Measurements from ENCODE around the gene TLK1.
"Not testable (repeated sequence)": the region's sequence is repeated elsewhere in the genome, so short reads cannot be mapped to it uniquely, and the experiment has no call there.

The TLK1 gene

GRCh38 chr2:171139860-171140259, 20.8 kb downstream of the TLK1 start:
- no peak for DNase-seq

- DNase-seq: no peak
Measured at GRCh38 chr2:171136024-171136423, 24.7 kb downstream of the TLK1 start.

DNA sequence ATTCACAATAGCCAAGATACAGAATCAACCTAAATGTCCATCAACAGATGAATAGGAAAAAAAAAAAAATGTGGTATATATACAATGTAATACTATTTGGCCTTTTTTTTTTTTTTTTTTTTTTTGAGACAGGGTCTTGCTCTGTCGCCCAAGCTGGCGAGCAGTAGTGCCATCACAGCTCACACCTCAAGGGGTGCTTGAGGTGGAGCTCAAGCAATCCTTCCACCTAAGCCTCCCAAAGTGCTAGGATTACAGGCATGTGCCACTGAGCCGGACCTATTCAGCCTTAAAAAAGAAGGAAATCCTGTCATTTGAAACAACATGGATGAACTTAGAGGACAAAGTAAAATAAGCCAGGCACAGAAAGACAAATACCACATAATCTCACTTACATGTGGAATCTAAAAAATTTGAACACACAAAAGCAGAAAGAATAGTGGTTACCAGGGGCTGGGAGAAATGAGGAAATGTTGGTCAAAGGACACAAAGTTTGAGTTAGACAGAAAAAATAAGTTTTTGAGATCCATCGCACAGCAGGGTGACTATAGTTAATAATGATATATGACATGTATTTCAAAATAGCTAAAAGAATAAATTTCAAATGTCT, 26.0 kb downstream of the TLK1 start:
- DNase-seq: no peak

DNA sequence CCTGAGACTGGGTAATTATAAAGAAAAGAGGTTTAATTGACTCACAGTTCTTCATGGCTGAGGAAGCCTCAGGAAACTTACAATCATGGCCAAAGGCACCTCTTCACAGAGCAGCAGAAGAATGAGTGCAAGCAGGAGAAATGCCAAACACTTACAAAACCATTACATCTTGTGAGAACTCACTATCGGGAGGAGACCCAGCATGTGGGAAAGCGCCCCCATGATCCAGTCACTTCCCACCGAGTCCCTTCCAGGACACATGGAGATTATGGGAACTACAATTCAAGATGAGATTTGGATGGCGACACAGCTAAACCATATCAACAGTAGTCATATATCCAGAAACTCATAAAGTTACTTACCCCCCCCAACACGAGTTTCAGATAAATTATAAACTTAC, 28.6 kb downstream of the TLK1 start:
- no peak for DNase-seq

DNA sequence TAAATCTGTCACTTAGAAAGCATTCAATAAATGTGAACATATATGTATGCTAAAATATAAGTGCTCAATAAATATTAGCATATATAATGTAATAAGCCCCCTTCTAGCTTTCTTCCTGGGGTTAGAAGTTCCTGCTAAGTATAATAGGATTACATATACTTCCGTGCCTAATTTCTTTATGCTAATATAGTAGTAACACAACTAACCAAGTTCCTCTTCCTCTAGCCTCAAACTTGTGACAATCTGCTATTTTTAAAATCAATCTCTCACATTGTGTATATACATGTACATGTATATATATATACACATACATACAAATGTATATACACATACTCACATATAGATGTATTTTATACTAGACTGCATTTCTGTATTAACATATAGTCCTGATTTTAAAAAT, 32.2 kb downstream of the TLK1 start:
- no peak for DNase-seq

DNA sequence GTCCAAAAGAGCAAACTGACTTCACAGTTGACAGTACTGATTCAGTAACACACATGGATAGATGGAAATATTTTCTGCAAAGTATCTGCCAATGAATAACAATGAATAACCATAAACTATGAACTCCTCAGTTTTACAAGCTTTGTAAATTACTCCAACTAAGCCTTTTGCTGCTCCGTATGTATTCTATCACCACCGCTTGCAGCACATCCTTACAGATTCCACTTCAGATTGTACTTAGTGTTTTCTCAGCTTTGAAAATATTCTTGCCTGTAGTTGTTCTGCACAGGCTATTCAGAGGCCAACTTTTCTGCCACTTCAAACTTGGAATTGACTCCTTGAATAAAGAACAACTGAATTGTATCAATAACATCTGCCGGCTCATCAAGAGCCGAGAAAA, 36.2 kb downstream of the TLK1 start:
- DNase-seq: no peak

GRCh38 chr2:171109571-171109970, 51.1 kb downstream of the TLK1 start:
- DNase-seq: no peak

- no peak for DNase-seq
Measured at GRCh38 chr2:171109020-171109419, 51.7 kb downstream of the TLK1 start.

GRCh38 chr2:171107803-171108202, 52.9 kb downstream of the TLK1 start:
- DNase-seq: no peak

DNA sequence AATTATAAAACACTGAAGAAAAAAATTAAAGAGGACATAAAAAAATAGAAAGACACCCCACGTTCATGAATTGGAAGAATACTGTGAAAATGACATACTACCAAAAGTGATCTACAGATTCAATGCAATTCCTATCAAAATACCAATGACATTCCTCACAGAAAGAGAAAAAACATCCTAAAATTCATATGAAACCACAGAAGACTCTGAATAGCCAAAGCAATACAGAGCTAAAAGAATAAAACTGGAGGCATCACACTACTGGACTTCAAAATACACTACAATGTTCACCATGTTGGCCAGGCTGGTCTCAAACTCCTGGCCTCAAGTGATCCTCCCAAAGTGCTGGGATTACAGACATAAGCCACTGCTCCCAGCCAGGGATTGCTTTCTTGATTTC, 56.3 kb downstream of the TLK1 start:
- DNase-seq: no peak

GRCh38 chr2:171102802-171103201, 57.9 kb downstream of the TLK1 start:
- no peak for DNase-seq

- DNase-seq: no peak
Measured at GRCh38 chr2:171100370-171100769, 60.3 kb downstream of the TLK1 start.

DNA sequence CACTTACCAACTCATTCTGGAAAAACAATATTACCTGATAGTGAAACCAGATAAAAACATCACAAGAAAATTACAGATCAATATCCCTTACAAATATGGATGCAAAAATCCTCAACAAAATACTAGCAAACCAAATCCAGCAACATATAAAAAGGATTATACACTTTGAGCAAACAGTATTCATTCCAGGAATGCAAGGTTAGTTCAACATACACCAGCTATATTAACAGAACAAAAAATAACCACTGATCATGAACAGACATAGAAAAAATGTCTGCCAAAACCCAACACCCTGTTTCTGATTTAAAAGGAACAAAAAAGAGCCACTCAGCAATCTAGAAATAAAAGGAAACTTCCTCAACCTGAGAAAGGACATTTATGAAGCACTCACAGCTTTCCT, 62.1 kb downstream of the TLK1 start:
- no peak for DNase-seq

DNA sequence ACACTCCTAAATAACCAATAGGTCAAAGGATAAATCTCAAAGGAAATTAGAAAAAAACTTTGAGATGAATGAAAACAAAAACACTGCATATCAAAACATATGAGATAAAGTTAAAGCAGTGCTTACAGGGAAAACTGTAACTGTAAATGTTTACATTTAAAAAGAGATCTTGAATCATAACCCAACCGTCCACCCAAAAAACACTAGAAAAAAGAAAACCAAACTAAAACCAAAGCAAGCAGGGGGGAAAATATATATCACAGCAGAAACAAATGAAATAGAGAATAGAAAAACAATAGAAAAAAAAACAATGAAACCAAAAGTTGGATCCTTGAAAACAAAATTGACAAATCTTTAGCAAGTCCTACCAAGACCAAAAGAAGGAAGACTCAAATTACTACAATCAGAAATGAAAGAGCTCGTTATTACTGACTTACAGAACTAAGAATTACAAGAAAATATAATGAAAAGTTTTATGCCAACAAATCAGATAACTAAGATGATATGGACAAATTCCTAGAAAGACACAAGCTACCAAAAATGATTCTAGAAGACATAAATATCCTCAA, 65.6 kb downstream of the TLK1 start:
- DNase-seq: no peak

DNA sequence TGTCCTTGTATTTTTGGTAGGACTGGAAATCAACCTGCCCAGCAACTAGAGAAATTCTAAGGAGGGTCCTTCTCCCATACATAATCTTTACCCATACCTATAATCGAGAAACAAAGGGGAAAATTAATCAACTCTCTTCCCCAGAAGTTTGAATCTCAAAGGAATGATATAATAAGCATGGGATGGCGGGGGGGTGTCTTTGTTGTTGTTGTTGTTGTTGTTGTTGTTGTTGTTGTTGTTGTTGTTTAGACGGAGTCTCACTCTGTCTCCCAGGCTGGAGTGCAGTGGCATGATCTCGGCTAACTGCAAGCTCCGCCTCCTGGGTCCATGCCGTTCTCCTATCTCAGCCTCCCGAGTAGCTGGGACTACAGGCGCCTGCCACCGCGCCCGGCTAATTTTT, 69.2 kb downstream of the TLK1 start:
- DNase-seq: not testable (repeated sequence)

DNA sequence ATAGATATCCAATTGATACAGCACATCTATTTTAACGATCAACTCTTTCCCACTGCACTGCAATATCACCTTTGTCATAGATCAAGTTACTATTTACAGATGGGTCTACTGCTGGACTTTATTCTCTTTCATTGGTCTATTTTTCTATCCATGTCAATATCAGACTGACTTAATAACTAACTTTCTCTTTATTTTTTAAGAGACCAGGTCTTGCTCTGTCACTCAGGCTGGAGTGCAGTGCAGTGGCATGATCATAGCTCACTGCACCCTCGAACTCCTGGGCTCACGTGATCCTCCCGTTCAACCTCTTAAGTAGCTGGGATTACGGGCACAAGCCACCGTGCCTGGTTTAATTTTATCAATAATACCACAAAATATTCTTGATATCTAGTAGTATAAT, 71.2 kb downstream of the TLK1 start:
- no peak for DNase-seq

- DNase-seq: no peak
Measured at GRCh38 chr2:171088057-171088834, 72.4 kb downstream of the TLK1 start.

DNA sequence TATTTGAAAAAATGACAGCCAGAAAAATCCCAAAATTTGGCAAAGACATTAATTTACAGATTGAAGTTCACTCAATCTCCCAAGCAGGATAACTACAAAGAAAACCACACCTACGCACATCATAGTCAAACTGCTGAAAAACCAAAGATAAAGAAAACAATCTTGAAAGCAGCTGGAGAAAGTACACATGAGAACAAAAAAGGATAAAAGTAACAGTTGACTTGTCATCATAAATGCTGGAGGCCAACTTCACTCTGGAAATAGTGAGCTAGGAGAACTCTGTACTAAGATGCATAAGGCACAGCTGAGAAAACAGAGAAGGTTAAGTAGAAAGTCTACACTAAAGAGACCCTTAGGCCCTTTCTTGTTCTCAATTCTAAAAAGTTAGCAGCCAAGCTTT, 73.1 kb downstream of the TLK1 start:
- no peak for DNase-seq

GRCh38 chr2:171086352-171087290, 74.1 kb downstream of the TLK1 start:
- DNase-seq: no peak

- no peak for DNase-seq
Measured at GRCh38 chr2:171084128-171084527, 76.6 kb downstream of the TLK1 start.

GRCh38 chr2:171083451-171083850, 77.2 kb downstream of the TLK1 start:
- DNase-seq: no peak

DNA sequence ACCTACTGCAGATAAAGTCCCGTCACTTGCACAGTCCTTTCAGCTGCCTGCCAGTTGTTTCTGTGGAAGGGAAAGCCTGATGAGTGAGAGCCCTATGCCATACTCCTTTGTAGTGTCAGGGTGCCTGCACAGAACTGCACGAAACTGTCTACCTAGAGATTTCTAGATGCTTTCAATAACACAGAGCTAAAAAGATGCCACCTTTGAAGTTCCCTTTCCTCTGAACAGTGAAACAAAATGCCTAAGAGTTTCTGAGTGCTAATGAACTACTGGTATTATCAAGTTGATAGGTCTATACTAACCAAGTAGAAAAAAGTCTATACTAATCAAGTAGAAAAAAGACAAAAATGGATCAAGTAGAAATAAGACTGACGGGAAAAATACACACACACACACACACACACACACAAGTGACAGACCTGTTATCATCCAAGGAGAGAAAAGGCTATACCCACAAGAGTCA, 79.0 kb downstream of the TLK1 start:
- DNase-seq: no peak

DNA sequence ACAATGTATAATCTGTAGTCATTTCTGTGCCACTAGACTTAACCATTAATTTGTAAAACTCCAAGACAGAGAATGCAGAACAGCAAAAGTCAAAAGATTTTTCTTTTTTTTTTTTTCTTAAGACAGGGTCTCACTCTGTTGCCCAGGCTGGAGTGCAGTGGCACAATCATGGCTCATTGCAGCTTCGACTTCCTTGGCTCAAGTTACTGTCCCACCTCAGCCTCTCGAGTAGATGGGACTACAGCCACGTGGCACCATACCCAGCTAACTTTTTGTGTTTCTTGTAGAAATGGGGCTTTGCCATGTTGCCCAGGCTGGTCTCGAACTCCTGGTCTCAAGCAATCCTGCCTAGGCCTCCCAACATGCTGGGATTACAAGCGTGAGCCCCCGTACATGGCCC, 80.1 kb downstream of the TLK1 start:
- DNase-seq: no peak

Measured in 8988T (cell line).